CD4-positive, alpha-beta T cell treated with Interleukin-4 for 4 hours (primary cell): ENCODE measurements around the gene TIGD4.
"Not testable (repeated sequence)": the region's sequence is repeated elsewhere in the genome, so short reads cannot be mapped to it uniquely, and the experiment has no call there.

Experiments
- DNase-seq: peaks from one replicate; pipeline ENCODE4 v3.0.0-alpha.2; 2020

The TIGD4 gene

GRCh38 chr4:152778656-152779512, 646 bp downstream of the TIGD4 start:
- DNase-seq: peak; percentile 24

GRCh38 chr4:152777488-152777887, 2.0 kb downstream of the TIGD4 start:
- DNase-seq: no peak

GRCh38 chr4:152776352-152776751, 3.2 kb downstream of the TIGD4 start:
- DNase-seq: no peak

GRCh38 chr4:152773953-152774352, 5.6 kb downstream of the TIGD4 start:
- no peak for DNase-seq

- DNase-seq: no peak
Observed at GRCh38 chr4:152773339-152773738, 6.2 kb downstream of the TIGD4 start.

- DNase-seq: no peak
Observed at GRCh38 chr4:152771741-152772533, 7.6 kb downstream of the TIGD4 start.

GRCh38 chr4:152765069-152765737, 14.3 kb downstream of the TIGD4 start:
- DNase-seq: not testable (repeated sequence)

GRCh38 chr4:152763796-152764195, 15.7 kb downstream of the TIGD4 start:
- DNase-seq: no peak

- DNase-seq: no peak
Observed at GRCh38 chr4:152748619-152749018, 30.9 kb downstream of the TIGD4 start.

GRCh38 chr4:152747444-152747843, 32.1 kb downstream of the TIGD4 start:
- no peak for DNase-seq

GRCh38 chr4:152738827-152739226, 40.7 kb downstream of the TIGD4 start:
- no peak for DNase-seq

- DNase-seq: no peak
Observed at GRCh38 chr4:152735906-152736305, 43.6 kb downstream of the TIGD4 start.

- peak; percentile 34 for DNase-seq
Observed at GRCh38 chr4:152735396-152735859, 44.1 kb downstream of the TIGD4 start.

GRCh38 chr4:152734699-152735050, 44.9 kb downstream of the TIGD4 start:
- DNase-seq: no peak

GRCh38 chr4:152734015-152734698, 45.4 kb downstream of the TIGD4 start:
- DNase-seq: no peak

GRCh38 chr4:152731997-152732396, 47.5 kb downstream of the TIGD4 start:
- no peak for DNase-seq

- no peak for DNase-seq
Observed at GRCh38 chr4:152729466-152729865, 50.1 kb downstream of the TIGD4 start.

- no peak for DNase-seq
Observed at GRCh38 chr4:152728343-152728742, 51.2 kb downstream of the TIGD4 start.

GRCh38 chr4:152727784-152728183, 51.7 kb downstream of the TIGD4 start:
- no peak for DNase-seq

GRCh38 chr4:152724494-152724893, 55.0 kb downstream of the TIGD4 start:
- no peak for DNase-seq

GRCh38 chr4:152723236-152723635, 56.3 kb downstream of the TIGD4 start:
- DNase-seq: no peak

- DNase-seq: no peak
Observed at GRCh38 chr4:152719801-152720556, 59.6 kb downstream of the TIGD4 start.
